GM21390 (cell line): ENCODE results near the gene FAM47E.
"Not testable (repeated sequence)": the region's sequence is repeated elsewhere in the genome, so short reads cannot be mapped to it uniquely, and the experiment has no call there.

Experiments
- ATAC-seq: cut with Tn5 transposase; IDR thresholded peaks from one replicate; pipeline ENCODE4 v1.9.1; 2021; ENCODE audit not compliant: unreplicated experiment

FAM47E gene

GRCh38 chr4:76226418-76226817, 25.1 kb upstream of the FAM47E start:
- ATAC-seq = no peak

- no peak for ATAC-seq
Observed at GRCh38 chr4:76232681-76233080, 18.8 kb upstream of the FAM47E start.

GRCh38 chr4:76233083-76233482, 18.4 kb upstream of the FAM47E start:
- no peak for ATAC-seq

- no peak for ATAC-seq
Observed at GRCh38 chr4:76233529-76233928, 18.0 kb upstream of the FAM47E start.

GRCh38 chr4:76233967-76234678, 17.4 kb upstream of the FAM47E start:
- no peak for ATAC-seq

- ATAC-seq = no peak
Observed at GRCh38 chr4:76234679-76235044, 16.9 kb upstream of the FAM47E start.

- no peak for ATAC-seq
Observed at GRCh38 chr4:76235407-76235806, 16.1 kb upstream of the FAM47E start.

GRCh38 chr4:76235915-76236314, 15.6 kb upstream of the FAM47E start:
- no peak for ATAC-seq

GRCh38 chr4:76238236-76238635, 13.3 kb upstream of the FAM47E start:
- no peak for ATAC-seq

- no peak for ATAC-seq
Observed at GRCh38 chr4:76238701-76239100, 12.8 kb upstream of the FAM47E start.

GRCh38 chr4:76240236-76240635, 11.3 kb upstream of the FAM47E start:
- ATAC-seq = no peak

GRCh38 chr4:76243877-76244276, 7.6 kb upstream of the FAM47E start:
- ATAC-seq = not testable (repeated sequence)

- no peak for ATAC-seq
Observed at GRCh38 chr4:76246025-76246424, 5.5 kb upstream of the FAM47E start.

GRCh38 chr4:76246852-76247251, 4.7 kb upstream of the FAM47E start:
- ATAC-seq = no peak

GRCh38 chr4:76250962-76251361, 559 bp upstream of the FAM47E start:
- no peak for ATAC-seq

- no peak for ATAC-seq
Observed at GRCh38 chr4:76252271-76252653, 741 bp downstream of the FAM47E start.

GRCh38 chr4:76253511-76253910, 2.0 kb downstream of the FAM47E start:
- ATAC-seq = no peak

GRCh38 chr4:76256032-76256431, 4.5 kb downstream of the FAM47E start:
- no peak for ATAC-seq

- no peak for ATAC-seq
Observed at GRCh38 chr4:76256968-76257367, 5.4 kb downstream of the FAM47E start.

GRCh38 chr4:76257824-76258223, 6.3 kb downstream of the FAM47E start:
- ATAC-seq = no peak

- ATAC-seq = no peak
Observed at GRCh38 chr4:76260571-76260970, 9.1 kb downstream of the FAM47E start.

- ATAC-seq = no peak
Observed at GRCh38 chr4:76265631-76266218, 14.2 kb downstream of the FAM47E start.

GRCh38 chr4:76266627-76267026, 15.1 kb downstream of the FAM47E start:
- ATAC-seq = no peak
